Endothelial cell of umbilical vein (primary cell): ENCODE measurements around the gene ACTR3. TPM values are rescaled to one million over a fixed set of nuclear protein-coding genes. Genes with fewer than 3 reads are reported as not detected.

Experiments
- BruUV-seq: library from RNA; stranded (reverse); fragments of 400-500 nt; replicated peaks from 2 replicates; lab custom pipeline; 2021; lab: Mats Ljungman, UMichigan
- CTCF ChIA-PET: fragments of 300-600, 350-600 bp; sonication (Branson Sonifier 250); formaldehyde crosslinking; loops from one replicate; lab custom pipeline; 2021; ENCODE audit warnings: antibody characterized with exemption, inconsistent platforms; lab: Charles Lee
- POLR2A ChIA-PET: fragments of 300-600, 350-600 bp; sonication (Branson Sonifier 250); formaldehyde crosslinking; loops from one replicate; lab custom pipeline; 2021; ENCODE audit warnings: antibody characterized with exemption, inconsistent platforms; lab: Charles Lee
- DNase-seq: peaks from one replicate; pipeline ENCODE4 v3.0.0-alpha.2; 2011; ENCODE audit warnings: low read depth, low spot score
- FAIRE-seq: peaks from 2 replicates; lab custom pipeline; 2011; peaks lifted over from hg19 to GRCh38; lab: Jason Lieb, UNC
- H2AFZ ChIP-seq: 2 replicates; pipeline ENCODE4 v1.6.0; 2012; ENCODE audit warnings: low read depth, low read length, control low read depth, inconsistent platforms
- H3K27ac ChIP-seq: 2 replicates; pipeline ENCODE4 v1.5.1; 2011; ENCODE audit warnings: low read depth, mild to moderate bottlenecking, control low read depth, low read length, moderate library complexity; ENCODE audit not compliant: insufficient read depth
- H3K27me3 ChIP-seq, 2 experiments: 2 replicates each; pipeline versions ENCODE4 v1.6.0 to v1.6.1; 2011; ENCODE audit warnings: low read length in 2 of 2, mixed read lengths in 1 of 2; ENCODE audit not compliant: control insufficient read depth in 2 of 2, insufficient read depth in 2 of 2
- H3K36me3 ChIP-seq, 2 experiments: 2 replicates in 1 of 2; 3 replicates in 1 of 2; pipeline ENCODE4 v1.5.1; 2011; ENCODE audit warnings: low read length in 2 of 2, mild to moderate bottlenecking in 1 of 2, moderate library complexity in 1 of 2; ENCODE audit not compliant: control insufficient read depth in 2 of 2, insufficient read depth in 2 of 2; ENCODE audit errors: extremely low read depth in 1 of 2
- H3K4me1 ChIP-seq: 3 replicates; pipeline ENCODE4 v1.5.1; 2011; ENCODE audit warnings: mild to moderate bottlenecking, low read length; ENCODE audit not compliant: control insufficient read depth, insufficient read depth; ENCODE audit errors: extremely low read depth
- H3K4me2 ChIP-seq: 2 replicates; pipeline ENCODE4 v1.6.1; 2011; ENCODE audit warnings: low read length, control low read depth, mixed read lengths; ENCODE audit not compliant: insufficient read depth
- H3K4me3 ChIP-seq, 3 experiments: fragments of 200-600 bp in 1 of 3; sonication (generic), shearing (Covaris generic) in 1 of 3; replicated peaks in 1 of 3; 2 replicates each; pipeline ENCODE4 v1.5.1; 2011 to 2016; ENCODE audit warnings: control low read depth in 3 of 3, low read length in 3 of 3, mild to moderate bottlenecking in 2 of 3, inconsistent platforms in 1 of 3, low read depth in 1 of 3, moderate library complexity in 1 of 3; ENCODE audit not compliant: insufficient read depth in 1 of 3
- H3K79me2 ChIP-seq: 2 replicates; pipeline ENCODE4 v1.6.0; 2012; ENCODE audit warnings: low read length, inconsistent platforms; ENCODE audit not compliant: control insufficient read depth, insufficient read depth
- H3K9ac ChIP-seq: replicated peaks from 2 replicates; pipeline ENCODE3; 2011; ENCODE audit warnings: low read length, control low read depth; ENCODE audit not compliant: insufficient read depth; ENCODE audit errors: extremely low read depth
- H3K9me1 ChIP-seq: replicated peaks from 3 replicates; pipeline ENCODE4 v1.6.0; 2011; ENCODE audit warnings: mild to moderate bottlenecking, low read length; ENCODE audit not compliant: control insufficient read depth, insufficient read depth; ENCODE audit errors: extremely low read depth
- H3K9me3 ChIP-seq: replicated peaks from 2 replicates; pipeline ENCODE4 v1.5.1; 2012; ENCODE audit warnings: low read length, inconsistent platforms; ENCODE audit not compliant: control insufficient read depth, insufficient read depth
- H4K20me1 ChIP-seq: replicated peaks from 2 replicates; pipeline ENCODE3; 2011; ENCODE audit warnings: mild to moderate bottlenecking, low read length; ENCODE audit not compliant: control insufficient read depth, insufficient read depth; ENCODE audit errors: extremely low read depth
- CTCF ChIP-seq, 2 donors: IDR thresholded peaks; 1 replicate in 1 of 2; 2 replicates in 1 of 2; pipeline ENCODE4 v1.5.1; 2011; ENCODE audit warnings: low read length in 2 of 2, mild to moderate bottlenecking in 2 of 2, moderate library complexity in 2 of 2, control low read depth in 1 of 2, inconsistent platforms in 1 of 2, low read depth in 1 of 2; ENCODE audit not compliant: insufficient read depth in 1 of 2; ENCODE audit errors: extremely low read depth in 1 of 2
- EZH2 ChIP-seq: IDR thresholded peaks from 2 replicates; pipeline ENCODE4 v1.6.1; 2012; ENCODE audit warnings: borderline replicate concordance, low read depth, mild to moderate bottlenecking, moderate library complexity, low read length, inconsistent platforms; ENCODE audit not compliant: severe bottlenecking
- FOS ChIP-seq: IDR thresholded peaks from 2 replicates; pipeline ENCODE4 v1.6.1; 2011; ENCODE audit warnings: mild to moderate bottlenecking, low read length, moderate library complexity, borderline replicate concordance; ENCODE audit not compliant: insufficient read depth
- GATA2 ChIP-seq: IDR thresholded peaks from 2 replicates; pipeline ENCODE4 v1.7.0; 2011; ENCODE audit warnings: low read depth, mild to moderate bottlenecking, moderate library complexity, mixed read lengths, low read length; ENCODE audit not compliant: insufficient read length, insufficient read depth
- JUN ChIP-seq: IDR thresholded peaks from 2 replicates; pipeline ENCODE4 v1.6.1; 2011; ENCODE audit warnings: borderline replicate concordance, low read depth; ENCODE audit not compliant: insufficient read length, insufficient read depth
- MAX ChIP-seq: IDR thresholded peaks from 2 replicates; pipeline ENCODE4 v1.6.1; 2011; ENCODE audit not compliant: insufficient read depth, insufficient read length
- MYC ChIP-seq: IDR thresholded peaks from one replicate; pipeline ENCODE4 v1.6.1; 2011; ENCODE audit warnings: mild to moderate bottlenecking, low read depth, low read length
- POLR2A ChIP-seq: IDR thresholded peaks from 2 replicates; pipeline ENCODE4 v1.6.1; 2012; ENCODE audit warnings: low read depth, mild to moderate bottlenecking, control low read depth, low read length
- POLR2AphosphoS5 ChIP-seq: IDR thresholded peaks from 2 replicates; pipeline ENCODE4 v1.6.1; 2012; ENCODE audit warnings: low read depth, mild to moderate bottlenecking, control low read depth, low read length, moderate library complexity; ENCODE audit not compliant: insufficient read depth
- dilution Hi-C: fragments of 300-500 bp; cut with MboI; formaldehyde crosslinking; loops from one replicate; pipeline ENCODE4 v1.15.0; 2019; ENCODE audit warnings: low sequenced_read_pairs; ENCODE audit not compliant: extremely low pct_ligation_motif_present
- intact Hi-C: fragments of 100-400 bp; cut with micrococcal nuclease; formaldehyde crosslinking; loops from one replicate; pipeline ENCODE4 v1.10.0; 2022
- polyA plus RNA-seq, 4 experiments: library from polyadenylated mRNA; depleted of rRNA in 3 of 4; stranded (reverse) in 3 of 4; unstranded in 1 of 4; fragments of >200 nt; gene quantifications; 2 replicates each; pipeline versions ENCODE4 v1.2.1 to v1.2.3, GENCODE V29; 2011 to 2012; ENCODE audit warnings: missing spikeins in 1 of 4
- total RNA-seq: library from RNA; stranded (reverse); gene quantifications from 2 replicates; pipeline ENCODE4 v1.2.3, GENCODE V29; 2021

Gene ACTR3
- total and polyA plus RNA-seq, 2 donors (not counting 3 experiments of a cell fraction or from before 2014, with no cell fraction given), result 120 to 401 TPM

DNA sequence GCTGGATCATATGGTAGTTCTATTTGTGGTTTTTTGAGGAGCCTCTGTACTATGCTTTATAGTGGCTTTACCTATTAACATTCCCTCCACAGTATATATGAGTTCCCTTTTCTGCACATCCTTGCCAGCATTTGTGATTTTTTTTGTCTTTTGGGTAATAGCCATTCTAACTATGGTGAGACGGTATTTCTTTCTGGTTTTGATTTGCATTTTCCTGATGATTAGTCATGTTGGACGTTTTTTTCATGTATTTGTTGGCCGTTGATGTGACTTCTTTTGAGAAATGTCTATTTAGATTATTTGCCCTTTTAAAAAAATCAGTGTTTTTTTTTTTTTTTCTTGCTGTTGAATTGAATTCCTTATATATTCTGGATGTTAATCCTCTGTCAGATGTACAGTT, 31.1 kb downstream of the ACTR3 start:
- no peak overlapping the region for H2AFZ ChIP-seq
- intact Hi-C loops (no loop called here), dilution Hi-C loops (no loop called here)
- TF ChIP-seq FOS, result no peak
- no peak for TF ChIP-seq JUN
- TF ChIP-seq GATA2, result no peak
- TF ChIP-seq POLR2A, result no peak
- TF ChIP-seq EZH2, result no peak
- TF ChIP-seq CTCF (IDR thresholded peaks at IDR 0.05; ENCODE audit: extremely low read depth in 1 of 2, insufficient read depth in 1 of 2, low read depth in 1 of 2, low read length in 2 of 2), result no peak
- no peak for TF ChIP-seq POLR2AphosphoS5
- TF ChIP-seq MYC, result no peak
- no peak for TF ChIP-seq MAX
- H3K9me3 ChIP-seq, result no peaks in the 10 kb centered on the region
- H3K9ac ChIP-seq, result no peak overlapping the region
- POLR2A ChIA-PET, result no interaction called here
- no peaks in the 10 kb centered on the region for H3K27me3 ChIP-seq
- H3K4me2 ChIP-seq, result no peak overlapping the region
- peaks cover 9% of the 10 kb centered on the region for H4K20me1 ChIP-seq
- BruUV-seq, result no TSS peak
- CTCF ChIA-PET, result interaction anchor here (1.0 kb wide), 1 partner anchor 27 kb away, joined by 3 read pairs; no protein-coding TSS in a partner anchor
- peaks cover 96% of the 10 kb centered on the region for H3K79me2 ChIP-seq
- DNase-seq (no peak), FAIRE-seq (no peak)
- H3K9me1 ChIP-seq, result no peaks in the 10 kb centered on the region
- H3K4me1 ChIP-seq, result no peaks in the 10 kb centered on the region
- no peak overlapping the region for H3K27ac ChIP-seq
- no peak overlapping the region for H3K4me3 ChIP-seq
- peaks cover 1 to 20% of the 10 kb centered on the region in 2 experiments for H3K36me3 ChIP-seq
